HepG2 (cell line): ENCODE measurements around the gene PIMREG. TPM values are rescaled to one million over a fixed set of nuclear protein-coding genes. Genes with fewer than 3 reads are reported as not detected.

Experiments used
- ATAC-seq: fragments of 200-7000 bp; cut with Tn5 transposase; 3 replicates; pipeline ENCODE4 v1.9.1; 2020; ENCODE audit warnings: mild to moderate bottlenecking, moderate library complexity
- BruUV-seq: library from RNA; stranded (reverse); fragments of 400-500 nt; replicated peaks from 2 replicates; lab custom pipeline; 2021; lab: Mats Ljungman, UMichigan
- CTCF ChIA-PET: fragments of 300-600 bp; formaldehyde crosslinking; extraction: SDS; loops from one replicate; lab custom pipeline; 2021; ENCODE audit warnings: low total read pairs, inconsistent platforms, low intra/inter-chr PET ratio; lab: Yijun Ruan, JAX
- POLR2A ChIA-PET: fragments of 350-600 bp; sonication (Branson Sonifier 250); formaldehyde crosslinking; loops from one replicate; lab custom pipeline; 2020; ENCODE audit warnings: antibody characterized with exemption, inconsistent platforms; lab: Yijun Ruan, JAX
- DNase-seq: peaks from one replicate; pipeline ENCODE4 v3.0.0-alpha.2; 2015; ENCODE audit warnings: low spot score
- FAIRE-seq: peaks from 3 replicates; lab custom pipeline; 2011; peaks lifted over from hg19 to GRCh38; lab: Jason Lieb, UNC
- H2AFZ ChIP-seq: one replicate; pipeline ENCODE4 v1.6.1; 2011; ENCODE audit warnings: low read length, inconsistent platforms
- H3K27ac ChIP-seq: fragments of 300-600 bp; 3 replicates; pipeline ENCODE4 v1.8.0; 2011; ENCODE audit warnings: mixed run types, mild to moderate bottlenecking, mixed read lengths, low read length, inconsistent platforms; ENCODE audit not compliant: insufficient read depth; ENCODE audit errors: extremely low read length
- H3K27me3 ChIP-seq, 2 experiments: fragments of 200-600 bp in 1 of 2; 2 replicates in 1 of 2; 3 replicates in 1 of 2; pipeline versions ENCODE4 v1.6.0 to v1.8.0; 2011; ENCODE audit warnings: low read length in 2 of 2, mild to moderate bottlenecking in 2 of 2, moderate library complexity in 2 of 2, inconsistent platforms in 1 of 2; ENCODE audit not compliant: insufficient read depth in 2 of 2, control insufficient read depth in 1 of 2
- H3K36me3 ChIP-seq, 2 experiments: fragments of 200-600 bp in 1 of 2; replicated peaks in 1 of 2; 2 replicates in 1 of 2; 3 replicates in 1 of 2; pipeline versions ENCODE4 v1.5.1 to v1.8.0; 2011; ENCODE audit warnings: low read length in 2 of 2, inconsistent platforms in 1 of 2; ENCODE audit not compliant: insufficient read depth in 2 of 2, control insufficient read depth in 1 of 2
- H3K4me1 ChIP-seq: 2 replicates; pipeline ENCODE4 v1.5.1; 2012; ENCODE audit warnings: low read length, inconsistent platforms; ENCODE audit not compliant: insufficient read depth
- H3K4me2 ChIP-seq: 2 replicates; pipeline ENCODE4 v1.6.0; 2011; ENCODE audit warnings: low read depth, low read length, inconsistent platforms
- H3K4me3 ChIP-seq, 3 experiments: fragments of 200-600 bp in 1 of 3; sonication (generic), shearing (Covaris generic) in 1 of 3; replicated peaks in 1 of 3; 2 replicates each; pipeline ENCODE4 v1.5.1; 2011 to 2016; ENCODE audit warnings: low read length in 3 of 3, inconsistent platforms in 2 of 3, low read depth in 2 of 3, mild to moderate bottlenecking in 2 of 3, control low read depth in 1 of 3, mixed read lengths in 1 of 3; ENCODE audit not compliant: insufficient read depth in 1 of 3
- H3K79me2 ChIP-seq: one replicate; pipeline ENCODE4 v1.6.1; 2011; ENCODE audit warnings: low read length, inconsistent platforms; ENCODE audit not compliant: insufficient read depth
- H3K9ac ChIP-seq: 2 replicates; pipeline ENCODE4 v1.6.0; 2011; ENCODE audit warnings: mild to moderate bottlenecking, low read depth, low read length, inconsistent platforms; ENCODE audit not compliant: insufficient read depth
- H3K9me3 ChIP-seq: 2 replicates; pipeline ENCODE4 v1.5.1; 2012; ENCODE audit warnings: mild to moderate bottlenecking, low read length
- H4K20me1 ChIP-seq: 2 replicates; pipeline ENCODE4 v1.6.0; 2011; ENCODE audit warnings: inconsistent platforms, mild to moderate bottlenecking, low read length, moderate library complexity; ENCODE audit not compliant: insufficient read depth
- ADNP ChIP-seq: sonication (generic); formaldehyde crosslinking; IDR thresholded peaks from 2 replicates; pipeline ENCODE4 v1.4.0; 2020; ENCODE audit warnings: missing genetic modification reagents
- ARNTL ChIP-seq: sonication (generic); formaldehyde crosslinking; IDR thresholded peaks from 2 replicates; pipeline ENCODE4 v1.4.0; 2020; ENCODE audit warnings: mild to moderate bottlenecking, missing genetic modification reagents
- BRD4 ChIP-seq: sonication (generic); formaldehyde crosslinking; IDR thresholded peaks from 2 replicates; pipeline ENCODE4 v1.4.0; 2020; ENCODE audit warnings: missing genetic modification reagents
- ELF1 ChIP-seq: sonication (generic); formaldehyde crosslinking; IDR thresholded peaks from 2 replicates; pipeline ENCODE4 v1.4.0; 2020; ENCODE audit warnings: missing genetic modification reagents
- EP300 ChIP-seq, 3 experiments: sonication (generic) in 1 of 3; formaldehyde crosslinking in 1 of 3; IDR thresholded peaks; 2 replicates each; pipeline versions ENCODE4 v1.5.1 to v1.6.1; 2011 to 2020; ENCODE audit warnings: low read depth in 2 of 3, low read length in 2 of 3, borderline replicate concordance in 1 of 3, improper control_type of control experiment in 1 of 3, mild to moderate bottlenecking in 1 of 3, missing genetic modification reagents in 1 of 3, moderate library complexity in 1 of 3
- HINFP ChIP-seq: sonication (generic); formaldehyde crosslinking; IDR thresholded peaks from 2 replicates; pipeline ENCODE4 v1.4.0; 2020; ENCODE audit warnings: low read depth, mild to moderate bottlenecking, missing genetic modification reagents
- HOXA3 ChIP-seq: sonication (generic); formaldehyde crosslinking; IDR thresholded peaks from 2 replicates; pipeline ENCODE4 v1.5.0; 2020; ENCODE audit warnings: missing genetic modification reagents
- RARA ChIP-seq: IDR thresholded peaks from 2 replicates; pipeline ENCODE4 v1.6.1; 2016; ENCODE audit warnings: missing genetic modification reagents, missing compliant biosample characterization
- SIX1 ChIP-seq: sonication (generic); formaldehyde crosslinking; IDR thresholded peaks from 2 replicates; pipeline ENCODE4 v1.4.0; 2020; ENCODE audit warnings: missing genetic modification reagents, borderline replicate concordance
- TFAP4 ChIP-seq: sonication (generic); IDR thresholded peaks from 2 replicates; pipeline ENCODE4 v1.6.1; 2016; ENCODE audit warnings: low read depth, borderline replicate concordance
- ZFP90 ChIP-seq: sonication (generic); formaldehyde crosslinking; IDR thresholded peaks from 2 replicates; pipeline ENCODE4 v1.8.0; 2022; ENCODE audit warnings: missing genetic modification reagents, mild to moderate bottlenecking, inconsistent platforms, borderline replicate concordance
- ZNF282 ChIP-seq: fragments of 450-650 bp; IDR thresholded peaks from 2 replicates; pipeline ENCODE4 v1.6.1; 2018; ENCODE audit not compliant: partially characterized antibody
- ZNF30 ChIP-seq: sonication (generic); formaldehyde crosslinking; IDR thresholded peaks from 2 replicates; pipeline ENCODE4 v1.5.0; 2020; ENCODE audit warnings: mild to moderate bottlenecking, missing genetic modification reagents
- ZNF33A ChIP-seq: sonication (generic); formaldehyde crosslinking; IDR thresholded peaks from 2 replicates; pipeline ENCODE4 v1.5.1; 2020; ENCODE audit warnings: missing genetic modification reagents, mild to moderate bottlenecking, moderate library complexity, borderline replicate concordance
- ZNF484 ChIP-seq: sonication (generic); formaldehyde crosslinking; IDR thresholded peaks from 2 replicates; pipeline ENCODE4 v1.5.1; 2020; ENCODE audit warnings: mild to moderate bottlenecking, low read depth, missing genetic modification reagents, borderline replicate concordance
- ZNF567 ChIP-seq: sonication (generic); formaldehyde crosslinking; IDR thresholded peaks from 2 replicates; pipeline ENCODE4 v1.8.1; 2023; ENCODE audit warnings: mild to moderate bottlenecking, missing genetic modification reagents, borderline replicate concordance
- ZNF607 ChIP-seq: sonication (generic); formaldehyde crosslinking; IDR thresholded peaks from 2 replicates; pipeline ENCODE4 v1.5.1; 2020; ENCODE audit warnings: missing genetic modification reagents, mild to moderate bottlenecking, borderline replicate concordance
- WGBS: methylation state at CpG from one replicate; pipeline ENCODE4 v1.1.6; 2017; ENCODE audit warnings: low lambda C conversion rate; 5-methylcytosine and 5-hydroxymethylcytosine counted together
- in situ Hi-C: cut with HindIII; loops from 2 replicates; pipeline ENCODE4 v1.10.0; 2017; ENCODE audit warnings: low pct_unique_long_range_greater_than_20kb; ENCODE audit not compliant: extremely low pct_ligation_motif_present
- intact Hi-C: fragments of 100-400 bp; cut with micrococcal nuclease; formaldehyde crosslinking; loops from one replicate; pipeline ENCODE4 v1.10.0; 2022; ENCODE audit not compliant: unreplicated experiment
- polyA plus RNA-seq, 8 experiments: library from polyadenylated mRNA; depleted of rRNA in 3 of 8; stranded (reverse) in 7 of 8; unstranded in 1 of 8; fragments of >200 nt; fragmentation: Illumina TruSeq in 4 of 8; extraction: Trizol in 4 of 8; gene quantifications; 2 replicates each; pipeline versions ENCODE4 v1.2.1 to v1.2.3, GENCODE V29; 2011 to 2016; ENCODE audit warnings: low read depth in 4 of 8, missing spikeins in 1 of 8, mixed read lengths in 1 of 8; ENCODE audit not compliant: insufficient read depth in 1 of 8
- total RNA-seq, 5 experiments: library from RNA; depleted of rRNA; stranded (reverse); fragments of >200 nt; fragmentation: Illumina TruSeq; extraction: Trizol; gene quantifications; 2 replicates each; pipeline ENCODE4 v1.2.3, GENCODE V29; 2016; ENCODE audit warnings: low read depth in 1 of 5
- TF ChIP-seq, protein P1 (sequence below): sonication (generic); formaldehyde crosslinking; IDR thresholded peaks from 2 replicates; pipeline ENCODE4 v1.4.0; 2020; ENCODE audit warnings: missing genetic modification reagents, mild to moderate bottlenecking, borderline replicate concordance

PIMREG gene
- total and polyA plus RNA-seq, 2 of the 13 experiments (the other 11 are each of a cell fraction or from before 2014, with no cell fraction given): 15.6 to 30.3 TPM

GRCh38 chr17:6448473-6448872 is 4.2 kb downstream of the PIMREG start:
- H4K20me1 ChIP-seq: no peaks in the 10 kb centered on the region
- 95% methylated on average over 6 of the region's 6 CpGs for WGBS
- ATAC-seq (no peak), DNase-seq (no peak), FAIRE-seq (no peak)
- H3K4me2 ChIP-seq: no peak overlapping the region
- TF ChIP-seq ELF1 (CRISPR knock-in tag): no peak
- no peak for TF ChIP-seq ZNF567 (CRISPR knock-in tag)
- no peak for TF ChIP-seq ZFP90
- no peak for TF ChIP-seq BRD4 (CRISPR knock-in tag)
- no peak for TF ChIP-seq HOXA3 (CRISPR knock-in tag)
- TF ChIP-seq EP300 (IDR thresholded peaks at IDR 0.05; ENCODE audit: low read depth in 2 of 2, low read length in 2 of 2): no peak
- no peak for TF ChIP-seq EP300 (CRISPR knock-in tag; IDR thresholded peaks at IDR 0.05; ENCODE audit: borderline replicate concordance)
- TF ChIP-seq ADNP (CRISPR knock-in tag): no peak
- no peak for TF ChIP-seq ZNF30 (CRISPR knock-in tag)
- TF ChIP-seq ZNF607 (CRISPR knock-in tag): no peak
- no peak for TF ChIP-seq TFAP4
- TF ChIP-seq ZNF33A (CRISPR knock-in tag): no peak
- no peak for TF ChIP-seq RARA
- no peak for TF ChIP-seq SIX1
- no peak for TF ChIP-seq HINFP (CRISPR knock-in tag)
- no peak for TF ChIP-seq ZNF484 (CRISPR knock-in tag)
- no peak for TF ChIP-seq ARNTL (CRISPR knock-in tag)
- TF ChIP-seq, protein P1, sequence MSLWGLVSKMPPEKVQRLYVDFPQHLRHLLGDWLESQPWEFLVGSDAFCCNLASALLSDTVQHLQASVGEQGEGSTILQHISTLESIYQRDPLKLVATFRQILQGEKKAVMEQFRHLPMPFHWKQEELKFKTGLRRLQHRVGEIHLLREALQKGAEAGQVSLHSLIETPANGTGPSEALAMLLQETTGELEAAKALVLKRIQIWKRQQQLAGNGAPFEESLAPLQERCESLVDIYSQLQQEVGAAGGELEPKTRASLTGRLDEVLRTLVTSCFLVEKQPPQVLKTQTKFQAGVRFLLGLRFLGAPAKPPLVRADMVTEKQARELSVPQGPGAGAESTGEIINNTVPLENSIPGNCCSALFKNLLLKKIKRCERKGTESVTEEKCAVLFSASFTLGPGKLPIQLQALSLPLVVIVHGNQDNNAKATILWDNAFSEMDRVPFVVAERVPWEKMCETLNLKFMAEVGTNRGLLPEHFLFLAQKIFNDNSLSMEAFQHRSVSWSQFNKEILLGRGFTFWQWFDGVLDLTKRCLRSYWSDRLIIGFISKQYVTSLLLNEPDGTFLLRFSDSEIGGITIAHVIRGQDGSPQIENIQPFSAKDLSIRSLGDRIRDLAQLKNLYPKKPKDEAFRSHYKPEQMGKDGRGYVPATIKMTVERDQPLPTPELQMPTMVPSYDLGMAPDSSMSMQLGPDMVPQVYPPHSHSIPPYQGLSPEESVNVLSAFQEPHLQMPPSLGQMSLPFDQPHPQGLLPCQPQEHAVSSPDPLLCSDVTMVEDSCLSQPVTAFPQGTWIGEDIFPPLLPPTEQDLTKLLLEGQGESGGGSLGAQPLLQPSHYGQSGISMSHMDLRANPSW (CRISPR knock-in tag): no peak
- no peak for TF ChIP-seq ZNF282
- ChIA-PET CTCF (no interaction called here), POLR2A (no interaction called here)
- no peak overlapping the region for H2AFZ ChIP-seq
- in situ Hi-C loops (no loop called here), intact Hi-C loops (no loop called here)
- no peaks in the 10 kb centered on the region for H3K9me3 ChIP-seq
- H3K27ac ChIP-seq: no peak overlapping the region
- H3K4me3 ChIP-seq: no peak overlapping the region
- BruUV-seq: no TSS peak
- peaks cover 24% of the 10 kb centered on the region for H3K4me1 ChIP-seq
- peaks cover 2 to 10% of the 10 kb centered on the region in 2 experiments; a peak in 2 of 5 replicates for H3K36me3 ChIP-seq
- H3K9ac ChIP-seq: no peak overlapping the region
- no peaks in the 10 kb centered on the region; a peak in 1 of 5 replicates for H3K27me3 ChIP-seq
- no peaks in the 10 kb centered on the region for H3K79me2 ChIP-seq
